ENCODE data around the gene FAM114A1.
A peak's percentile ranks its signal among the peaks of the same experiment; 100 is the strongest.
"Not testable (repeated sequence)": the region's sequence is repeated elsewhere in the genome, so short reads cannot be mapped to it uniquely, and the experiment has no call there.

FAM114A1 gene

DNA sequence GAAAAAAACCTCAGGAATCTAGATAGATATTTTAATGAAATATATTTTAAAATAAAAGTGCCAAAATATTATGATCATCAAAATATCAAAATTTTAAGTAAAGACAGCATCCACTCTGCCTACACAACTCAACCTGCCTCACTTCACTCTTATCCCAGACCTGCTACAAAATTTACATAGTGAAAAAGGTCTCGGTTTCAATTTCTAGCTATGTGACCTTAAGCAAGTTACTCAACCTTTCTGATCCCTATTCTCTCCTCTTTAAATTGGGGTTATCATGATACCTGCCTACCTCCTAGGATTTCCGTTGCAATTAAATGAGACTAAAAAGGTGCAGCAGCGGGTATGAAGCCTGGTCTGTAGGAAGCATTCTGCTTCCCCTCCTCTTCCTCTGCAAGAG lies 72.9 kb downstream of the FAM114A1 start:
- no peak for DNase-seq

DNA sequence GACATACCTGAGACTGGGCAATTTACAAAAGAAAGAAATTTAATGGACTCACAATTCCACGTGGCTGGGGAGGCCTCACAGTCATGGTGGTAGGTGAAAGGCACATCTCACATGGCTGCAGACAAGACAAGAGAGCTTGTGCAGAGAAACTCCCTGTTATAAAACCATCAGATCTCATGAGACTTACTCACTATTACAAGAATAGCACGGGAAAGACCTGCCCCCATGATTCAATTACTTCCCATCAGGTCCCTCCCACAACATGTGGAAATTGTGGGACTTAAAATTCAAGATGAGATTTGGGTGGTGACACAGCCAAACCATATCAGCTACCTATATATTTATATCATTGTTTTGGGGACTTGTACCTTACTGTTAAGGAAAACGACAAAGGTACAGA lies 74.3 kb downstream of the FAM114A1 start:
- not testable (repeated sequence) for DNase-seq

DNA sequence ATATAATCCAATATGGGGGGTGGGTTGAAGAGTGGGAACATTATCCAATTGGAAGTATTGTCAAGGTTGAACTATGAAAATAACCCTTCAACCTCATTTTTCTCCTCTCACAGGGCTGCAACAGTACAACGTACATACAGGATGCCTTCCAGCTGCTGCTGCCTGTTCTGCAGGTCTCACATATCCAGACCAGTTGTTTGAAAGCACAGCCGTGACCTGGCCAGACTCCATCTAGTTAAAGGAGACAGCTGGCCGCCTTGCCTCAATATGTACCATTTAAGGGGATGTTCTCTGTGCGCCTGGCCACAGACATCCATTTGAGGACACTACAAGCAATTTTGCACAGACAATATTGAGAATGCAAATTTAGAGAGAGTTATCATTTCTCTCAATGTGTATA lies 75.7 kb downstream of the FAM114A1 start:
- DNase-seq = no peak

DNA sequence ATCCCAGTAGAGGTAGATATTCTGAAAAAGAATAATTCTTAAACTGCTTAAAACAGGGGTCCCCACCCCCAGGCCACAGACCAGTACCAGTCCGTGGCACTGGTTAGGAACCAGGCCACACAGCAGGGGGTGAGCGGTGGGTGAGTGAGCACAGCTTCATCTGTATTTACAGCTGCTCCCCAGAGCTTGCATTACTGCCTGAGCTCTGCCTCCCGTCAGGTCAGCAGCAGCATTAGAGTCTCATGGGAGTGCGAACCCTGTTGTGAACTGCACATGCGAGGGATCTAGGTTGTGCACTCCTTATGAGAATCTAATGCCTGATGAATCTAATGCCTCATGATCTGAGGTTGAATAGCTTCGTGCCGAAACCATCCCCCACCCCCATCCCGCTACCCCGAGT lies 76.8 kb downstream of the FAM114A1 start:
- DNase-seq = no peak

DNA sequence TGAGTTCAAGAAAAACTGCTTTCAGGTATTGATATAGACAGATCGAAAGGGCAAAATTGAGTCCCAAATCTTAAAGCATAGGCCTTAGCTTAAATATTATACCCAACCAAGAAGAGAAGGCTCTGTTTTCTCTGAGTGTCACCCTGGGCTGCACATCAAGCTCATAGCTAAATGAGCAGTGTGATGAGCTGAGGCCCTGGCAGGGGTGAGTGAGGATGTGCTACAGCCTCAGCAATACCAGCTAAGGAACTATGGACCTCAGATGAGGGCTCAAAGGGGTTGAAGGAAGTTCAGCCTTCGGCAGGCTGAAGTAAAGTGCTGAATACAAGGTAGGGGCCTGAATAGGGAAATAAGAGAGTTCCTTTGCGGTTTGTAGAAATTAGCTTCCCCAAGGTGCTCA lies 79.3 kb downstream of the FAM114A1 start:
- no peak for DNase-seq

DNA sequence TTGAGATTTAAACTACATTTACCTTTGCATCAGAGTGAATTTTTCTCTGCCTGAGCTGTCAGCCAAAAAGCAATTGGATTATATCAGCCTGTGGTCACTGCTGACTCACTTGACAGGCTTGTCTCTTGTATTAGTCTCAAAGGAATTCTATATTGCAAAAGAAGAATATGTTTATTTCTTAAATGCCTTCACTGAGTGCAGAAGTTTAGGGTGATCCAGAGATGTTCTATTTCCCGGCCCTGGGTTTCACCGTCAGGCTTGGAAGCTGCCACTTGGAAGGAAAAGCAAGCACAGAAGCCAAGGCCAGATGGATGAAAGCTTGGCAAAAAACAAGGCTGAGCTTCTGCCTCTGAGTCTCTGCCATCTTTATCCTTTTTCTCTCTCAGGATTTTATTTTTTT lies 80.9 kb downstream of the FAM114A1 start:
- peak; percentile 11 for DNase-seq

DNA sequence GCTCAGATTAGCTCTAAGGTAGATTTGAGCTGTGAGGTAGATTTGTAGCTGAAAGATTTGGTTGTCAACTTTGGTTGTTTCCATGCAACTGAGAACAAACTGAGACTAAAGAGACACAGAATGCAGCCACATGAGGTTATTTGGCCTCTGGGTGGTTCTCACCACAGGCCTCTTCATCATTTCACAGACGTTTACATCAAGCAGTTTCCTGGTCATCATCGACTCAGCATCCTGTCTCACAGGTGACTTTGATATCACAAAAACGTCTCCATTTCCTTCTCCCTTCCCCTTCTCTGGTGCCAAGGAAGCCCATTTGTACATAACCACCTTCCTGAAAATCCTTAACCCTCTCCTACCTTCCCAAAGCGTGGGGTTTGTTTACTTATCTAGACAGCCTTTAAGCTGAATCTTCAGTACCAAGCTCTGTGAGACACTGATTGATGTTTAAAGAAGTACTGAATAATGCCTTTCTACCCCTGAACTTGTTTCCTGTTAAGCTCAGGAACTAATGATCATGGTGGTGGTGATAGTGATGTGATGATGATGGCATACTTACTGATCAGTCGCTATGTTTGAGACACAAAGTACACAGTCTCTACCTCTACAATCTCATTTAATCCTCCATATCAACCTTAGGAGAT lies 81.9 kb downstream of the FAM114A1 start:
- DNase-seq = peak; percentile 49

DNA sequence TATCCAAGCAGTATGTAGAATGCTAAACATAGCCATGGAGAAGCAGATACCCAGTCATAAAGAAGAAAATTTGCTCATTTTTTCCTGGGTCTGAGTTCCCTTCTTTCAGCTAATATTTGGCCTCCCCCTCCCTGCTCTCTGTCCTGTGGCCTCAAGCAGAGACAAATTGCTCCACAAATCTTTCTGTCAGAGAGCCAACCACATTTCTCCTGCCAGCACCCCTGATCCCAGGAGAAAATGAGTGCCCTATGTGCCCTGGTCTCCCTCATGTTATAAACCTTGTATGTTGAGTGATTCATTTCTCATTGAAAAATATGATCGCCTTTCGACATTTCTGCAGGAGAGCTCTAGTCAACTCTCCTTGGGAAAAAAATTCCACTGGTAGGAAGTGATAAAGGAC lies 82.6 kb downstream of the FAM114A1 start:
- no peak for DNase-seq

DNA sequence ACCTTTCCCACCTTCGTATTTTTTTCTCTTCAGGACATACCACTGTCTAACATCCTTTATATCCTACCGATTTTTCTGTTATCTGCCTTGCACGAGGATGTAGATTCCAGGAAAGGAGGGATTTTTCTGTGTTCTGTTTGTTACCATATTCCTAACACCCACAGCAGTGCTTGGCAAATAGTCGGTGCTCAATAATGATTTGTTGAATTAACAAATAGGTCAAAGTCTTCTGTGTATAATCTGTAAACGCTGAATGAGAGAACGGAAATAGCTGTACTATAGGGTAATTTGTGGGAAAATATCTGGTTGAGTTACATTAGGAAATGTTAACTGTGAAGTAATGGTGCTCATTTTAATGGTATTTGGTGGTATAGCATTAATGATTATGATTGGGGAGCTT lies 83.1 kb downstream of the FAM114A1 start:
- no peak for DNase-seq

DNA sequence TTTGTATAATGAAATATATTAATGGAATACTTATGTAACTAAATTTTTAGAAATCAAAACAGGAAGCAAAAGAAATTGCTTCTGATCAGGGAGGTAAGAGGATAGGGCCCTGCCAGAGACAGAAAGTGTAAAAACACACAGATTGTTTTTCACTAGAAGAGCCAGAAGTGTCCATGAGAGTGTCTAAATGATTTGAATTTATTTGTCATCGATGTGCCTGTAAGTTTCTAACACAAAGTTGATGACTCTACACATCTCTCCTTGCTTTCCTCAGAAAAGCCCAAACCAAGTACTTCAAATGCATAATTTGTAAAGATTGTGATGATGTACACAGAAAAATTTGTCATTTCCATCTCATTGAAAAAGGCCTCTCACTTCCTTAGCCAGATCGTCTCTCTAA lies 84.0 kb downstream of the FAM114A1 start:
- DNase-seq = no peak

DNA sequence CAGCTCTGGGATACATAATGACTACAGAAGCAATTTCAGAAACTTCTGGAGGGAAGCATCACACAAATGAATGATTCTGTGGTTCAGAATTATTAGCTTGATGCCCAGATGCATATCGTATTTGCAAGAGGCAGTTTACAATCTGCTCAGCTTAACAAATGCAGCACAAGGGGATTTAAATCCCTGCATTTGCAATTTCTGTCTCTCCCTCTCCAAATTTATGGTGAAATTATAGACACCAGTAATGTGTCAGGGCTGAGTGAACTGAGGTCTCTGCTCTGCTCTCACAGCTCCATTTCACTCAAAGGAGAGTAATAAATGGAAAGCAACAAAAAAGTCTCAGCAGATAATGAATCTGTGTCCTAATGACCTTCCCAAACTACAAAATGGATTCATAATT lies 84.4 kb downstream of the FAM114A1 start:
- no peak for DNase-seq

DNA sequence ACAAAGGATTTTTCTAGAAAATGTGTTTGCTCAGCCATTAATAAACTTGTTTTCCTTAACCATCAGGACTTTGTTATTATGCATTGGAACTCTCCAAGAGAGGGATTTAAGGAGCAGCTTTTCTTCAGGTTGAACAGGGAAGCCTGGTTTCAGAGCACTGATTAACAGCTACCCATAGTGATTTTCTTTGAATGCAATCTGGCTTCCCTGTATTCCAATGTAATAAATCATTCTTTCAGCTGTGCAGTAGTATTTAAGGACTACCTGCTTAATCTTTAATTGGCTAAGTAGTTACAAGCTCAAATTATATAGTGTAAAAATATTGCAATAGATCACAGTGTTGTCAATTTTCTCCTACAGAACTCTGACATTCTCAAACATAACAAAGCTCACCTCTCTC lies 87.1 kb downstream of the FAM114A1 start:
- DNase-seq = no peak

DNA sequence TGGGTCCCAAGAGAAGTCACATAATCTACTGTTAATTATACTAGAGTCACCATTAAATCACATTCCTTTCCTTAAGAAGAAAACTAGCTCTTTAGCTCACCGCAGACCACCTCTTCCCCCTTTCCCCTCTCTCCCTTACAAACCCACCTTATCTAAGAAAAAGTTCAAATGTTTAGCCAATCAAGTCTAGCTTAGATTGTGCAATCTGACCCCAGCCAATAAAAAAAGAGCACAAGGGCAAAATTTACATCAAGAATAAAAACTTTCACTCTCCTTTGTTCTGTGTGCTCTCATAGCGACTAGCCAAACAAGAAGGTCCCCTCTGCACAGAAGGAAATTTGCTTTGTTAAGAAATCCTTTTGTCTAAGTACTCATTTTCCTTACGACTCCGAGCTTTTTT lies 88.4 kb downstream of the FAM114A1 start:
- DNase-seq = no peak

DNA sequence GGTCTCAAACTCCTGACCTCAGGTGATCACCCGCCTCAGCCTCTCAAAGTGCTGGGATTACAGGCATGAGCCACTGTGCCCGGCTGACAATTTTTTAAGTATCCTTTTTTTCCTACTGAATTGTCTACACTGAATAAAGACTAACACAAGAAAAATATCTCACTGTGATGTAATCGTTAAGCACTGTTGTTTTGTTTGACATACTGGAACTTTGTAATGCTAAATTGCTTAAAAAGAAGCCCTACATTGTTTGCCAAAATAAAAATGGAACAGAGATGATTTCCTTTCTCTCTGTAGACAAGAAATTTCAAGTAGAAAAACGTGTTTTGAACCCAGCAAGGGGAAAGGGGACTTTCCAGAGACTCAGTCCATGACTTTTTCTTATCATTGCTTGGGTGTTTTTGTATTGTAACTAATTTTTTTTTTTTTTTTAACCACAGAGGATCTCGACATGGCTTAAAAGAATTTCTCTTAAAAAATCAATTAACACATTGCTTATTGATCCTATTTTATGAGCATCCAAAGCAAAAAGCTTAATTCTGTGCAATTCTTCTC lies 89.7 kb downstream of the FAM114A1 start:
- DNase-seq = no peak

DNA sequence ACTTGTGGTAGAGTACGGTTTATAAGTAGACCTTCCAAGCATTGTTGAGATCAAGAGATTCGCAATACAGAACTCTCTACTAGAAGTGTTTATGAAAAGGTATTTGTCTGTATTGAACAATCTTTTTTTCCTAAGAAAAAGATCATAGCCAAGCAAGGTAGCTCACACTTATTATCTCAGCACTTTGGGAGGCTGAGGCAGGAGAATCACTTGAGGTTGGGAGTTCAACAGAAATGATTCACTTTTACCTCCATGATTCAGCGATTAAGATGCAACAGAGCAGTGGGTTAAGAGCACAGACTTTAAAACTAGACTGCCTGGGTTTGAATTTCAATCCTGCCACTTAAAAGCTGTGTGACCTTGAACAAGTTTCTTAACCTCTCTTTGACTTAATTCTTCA lies 90.3 kb downstream of the FAM114A1 start:
- no peak for DNase-seq

DNA sequence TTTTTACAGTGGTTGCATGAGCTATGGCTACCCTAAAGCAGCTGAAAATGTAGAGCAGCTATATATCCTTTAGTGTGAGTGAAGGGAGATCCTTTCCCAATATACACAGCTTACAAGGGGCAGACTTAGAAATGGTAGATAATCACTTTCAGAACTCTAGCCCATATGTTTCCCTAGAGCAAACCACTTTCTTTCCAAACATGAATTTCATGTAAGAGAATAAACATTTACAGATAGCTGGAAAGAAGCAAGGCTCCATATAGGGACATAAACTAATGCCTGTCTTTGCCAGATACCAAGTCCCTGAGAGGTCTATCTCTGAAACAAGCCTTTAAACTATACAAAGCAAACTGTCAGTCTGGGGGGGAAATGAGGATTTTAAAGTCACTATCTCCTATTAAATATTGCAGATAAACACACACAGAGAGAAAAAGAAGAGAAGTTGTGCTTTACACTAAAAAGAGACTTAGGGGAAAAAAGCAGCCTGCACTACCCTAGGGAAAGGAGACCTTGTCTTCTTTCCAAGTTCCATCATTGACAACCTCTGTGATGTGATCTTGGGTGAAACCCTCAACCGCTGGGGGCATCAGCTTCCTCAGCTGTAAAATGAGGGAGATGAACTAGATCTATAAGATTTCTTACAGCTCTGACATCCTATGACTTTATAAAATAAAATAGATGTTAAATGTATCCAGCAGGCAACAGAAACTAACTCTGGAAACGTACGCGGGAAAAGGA lies 91.0 kb downstream of the FAM114A1 start:
- no peak for DNase-seq

DNA sequence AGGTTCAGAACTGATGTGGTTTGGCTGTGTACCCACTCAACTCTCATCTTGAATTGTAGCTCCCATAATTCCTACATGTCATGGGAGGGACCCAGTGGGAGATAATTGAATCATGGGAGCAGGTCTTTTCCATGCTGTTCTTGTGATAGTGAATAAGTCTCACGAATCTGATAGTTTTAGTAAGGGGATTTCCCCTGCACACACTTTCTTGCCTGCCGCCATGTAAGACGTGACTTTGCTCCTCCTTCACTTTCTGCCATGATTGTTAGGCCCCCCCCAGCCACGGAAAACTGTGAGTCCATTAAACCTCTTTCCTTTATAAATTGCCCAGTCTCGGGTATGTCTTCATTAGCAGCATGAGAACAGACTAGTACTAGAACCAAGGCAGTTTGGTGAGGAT lies 91.6 kb downstream of the FAM114A1 start:
- not testable (repeated sequence) for DNase-seq

DNA sequence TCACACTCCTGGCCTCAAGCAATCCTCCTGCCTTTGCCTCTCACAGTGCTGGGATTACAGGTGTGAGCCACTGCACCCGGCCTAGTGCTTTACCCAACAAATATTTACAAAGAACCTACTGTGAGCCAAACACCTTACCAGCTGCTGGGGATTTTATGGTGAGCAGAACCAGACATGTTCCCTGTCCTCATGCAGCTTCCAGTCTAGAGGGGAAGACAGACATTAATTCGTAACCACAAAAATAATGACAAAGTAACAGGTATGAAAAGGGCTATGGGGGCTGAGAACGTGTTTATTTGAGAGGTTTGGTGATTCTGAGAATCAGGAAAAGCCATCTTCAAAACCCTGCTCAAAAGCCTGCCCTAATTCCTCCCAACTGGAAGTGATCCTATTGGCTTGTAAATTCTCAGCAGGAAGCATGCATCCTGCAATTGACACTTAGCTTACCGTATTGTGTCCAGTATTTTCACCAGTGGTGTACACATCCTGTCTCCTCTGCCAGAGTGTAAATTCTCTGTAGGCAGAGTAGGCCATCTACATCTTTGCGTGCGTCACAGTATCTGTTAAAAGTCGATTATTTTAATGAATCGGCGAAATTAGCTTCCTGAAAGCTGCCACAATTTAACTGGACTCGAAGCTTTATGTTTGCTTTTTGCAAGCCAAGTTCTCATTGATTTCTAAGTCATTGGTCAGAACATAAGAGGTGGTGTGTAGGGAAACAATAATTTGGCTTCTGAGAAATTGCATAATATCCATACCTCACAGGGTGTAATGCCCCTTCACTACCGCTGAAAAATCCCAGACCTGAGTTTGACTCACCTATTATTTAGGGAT lies 97.6 kb downstream of the FAM114A1 start:
- DNase-seq = no peak

DNA sequence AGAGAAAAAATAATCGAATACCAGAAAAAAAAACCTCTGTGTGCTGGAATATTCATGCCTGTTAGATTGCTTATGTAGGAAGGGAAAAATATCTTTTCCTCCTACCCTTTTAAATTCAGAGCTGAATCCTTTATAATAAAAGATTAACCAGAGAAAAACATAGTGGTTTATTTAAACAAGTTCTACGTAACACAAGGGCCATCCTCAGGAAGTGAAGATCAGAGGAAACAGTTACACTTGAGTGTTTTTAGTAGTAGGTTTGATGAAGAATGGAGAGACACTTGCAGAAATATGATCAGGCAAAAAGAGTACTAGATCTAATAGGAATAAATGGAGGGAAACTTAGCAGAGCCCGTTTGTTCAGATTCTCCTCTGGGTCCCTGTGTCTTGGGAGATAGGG lies 98.3 kb downstream of the FAM114A1 start:
- DNase-seq = no peak

DNA sequence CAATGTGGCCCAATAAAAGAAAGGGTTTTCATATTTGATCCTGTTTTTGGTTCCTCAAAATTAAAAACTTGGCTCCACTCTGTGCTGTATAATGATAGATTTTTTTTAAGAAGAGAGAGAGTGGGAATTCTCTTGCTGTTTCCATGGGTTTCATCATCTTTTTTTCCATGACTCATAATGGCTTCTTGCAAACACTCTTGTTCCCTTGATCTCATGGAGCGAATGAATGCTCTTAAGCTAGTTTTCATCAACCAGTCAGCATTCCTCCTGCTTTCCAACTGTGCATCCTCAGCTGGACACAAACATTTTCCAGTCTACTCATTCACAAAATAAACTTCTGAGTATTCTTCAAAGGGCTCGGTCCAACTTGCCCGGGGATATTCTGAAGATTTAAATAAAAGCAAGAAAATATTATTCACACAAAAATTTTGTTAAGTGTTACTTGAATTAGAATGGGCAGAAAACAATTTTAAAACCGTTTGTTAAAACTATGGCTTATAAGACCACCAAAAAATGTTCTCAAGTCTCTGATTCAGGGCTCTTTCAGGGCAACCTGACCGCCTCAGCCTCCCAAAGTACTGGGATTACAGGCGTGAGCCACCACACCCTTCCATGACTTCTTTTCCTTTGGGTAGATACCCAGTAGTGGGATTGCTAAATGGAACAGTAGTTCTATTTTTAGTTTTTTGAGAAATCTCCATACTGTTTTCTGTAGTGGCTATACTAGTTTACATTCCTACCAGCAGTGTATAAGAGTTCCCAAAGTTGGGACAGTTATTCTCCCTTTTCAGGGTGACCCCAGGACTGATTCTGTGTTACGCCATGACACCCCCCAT lies 99.9 kb downstream of the FAM114A1 start:
- no peak for DNase-seq

DNA sequence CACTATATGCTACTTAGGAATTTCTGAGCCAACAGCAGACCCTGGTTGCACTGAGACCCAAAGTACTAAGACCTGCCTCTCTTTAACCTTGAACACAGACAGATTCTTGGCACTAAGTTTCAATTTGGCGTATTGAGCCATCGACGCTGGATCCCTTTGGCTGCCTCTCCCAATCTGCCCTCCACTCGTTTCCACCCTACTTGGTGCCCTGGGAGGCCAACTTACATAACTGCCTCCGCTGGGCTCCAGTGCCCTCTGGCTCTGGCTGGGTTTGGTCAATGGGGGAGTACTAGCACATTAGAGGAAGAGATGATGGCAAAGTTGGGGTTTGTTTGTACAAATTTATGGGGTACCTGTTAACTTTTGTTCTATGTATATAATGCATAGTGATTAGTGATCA lies 101.1 kb downstream of the FAM114A1 start:
- DNase-seq = no peak

DNA sequence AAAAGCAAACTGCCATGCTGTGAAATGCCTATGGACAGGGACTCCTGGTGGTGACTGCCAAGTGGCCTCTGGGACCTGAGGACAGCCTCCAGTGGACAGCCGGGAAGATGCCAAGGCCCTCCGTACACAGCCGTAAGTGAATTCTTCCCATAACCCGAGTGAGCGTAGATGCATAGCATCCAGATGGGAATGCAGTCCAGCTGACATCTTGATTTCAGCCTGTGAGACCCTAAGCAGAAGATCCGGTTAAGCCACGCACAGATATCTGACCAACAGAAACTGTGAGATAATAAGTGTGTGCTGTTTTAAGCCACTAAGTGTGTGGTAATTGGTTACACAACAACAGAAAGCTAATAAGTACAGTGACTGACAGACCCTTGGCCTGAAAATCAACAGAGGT lies 108.7 kb downstream of the FAM114A1 start:
- DNase-seq = no peak

DNA sequence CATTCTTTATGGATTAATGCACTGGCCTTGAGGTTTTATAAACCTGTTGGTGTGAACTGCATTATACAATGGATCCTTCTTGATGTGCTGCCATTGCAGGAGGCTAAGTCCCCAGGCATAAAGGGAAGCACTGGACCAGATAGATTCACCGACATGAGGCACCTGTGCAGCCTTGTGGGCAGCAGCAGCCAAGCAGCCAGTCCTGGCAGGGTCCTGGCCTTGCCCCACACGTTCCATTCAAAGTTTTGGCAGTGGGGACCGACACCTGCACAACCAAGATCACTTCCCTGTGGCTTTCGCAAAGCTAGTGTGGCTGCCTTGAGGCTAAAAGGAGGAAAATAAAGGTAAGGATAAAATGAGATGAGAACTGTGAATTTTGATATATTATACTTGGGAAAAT lies 111.5 kb downstream of the FAM114A1 start:
- no peak for DNase-seq

All from CD4-positive, alpha-beta T cell treated with Interleukin-6 for 4 hours (primary cell).